Brain microvascular endothelial cell (primary cell): ENCODE data around the gene MFAP4.

Experiments
- DNase-seq: peaks from one replicate; pipeline ENCODE4 v3.0.0-alpha.2; 2020
- H3K27ac ChIP-seq: fragments of 250-450 bp; sonication (Bioruptor Pico); 2 replicates; pipeline ENCODE4 v1.5.1; 2020; ENCODE audit warnings: mild to moderate bottlenecking, moderate library complexity
- H3K27me3 ChIP-seq: fragments of 250-450 bp; sonication (Bioruptor Pico); replicated peaks from 2 replicates; pipeline ENCODE4 v1.5.1; 2020; ENCODE audit warnings: mild to moderate bottlenecking
- H3K36me3 ChIP-seq: fragments of 250-450 bp; sonication (Bioruptor Pico); replicated peaks from 2 replicates; pipeline ENCODE4 v1.5.1; 2020; ENCODE audit warnings: mild to moderate bottlenecking
- H3K4me3 ChIP-seq: 2 replicates; pipeline ENCODE4 v1.5.1; 2011; ENCODE audit warnings: low read depth, mild to moderate bottlenecking, control low read depth, low read length, moderate library complexity
- CTCF ChIP-seq: IDR thresholded peaks from 2 replicates; pipeline ENCODE4 v1.5.1; 2011; ENCODE audit warnings: low read depth, mild to moderate bottlenecking, moderate library complexity, low read length, control low read depth, inconsistent platforms; ENCODE audit errors: missing control alignments
- in situ Hi-C: cut with HindIII; loops from 2 replicates; pipeline ENCODE4 v1.10.0; 2017; ENCODE audit warnings: low sequenced_read_pairs, low pct_ligation_motif_present

Gene MFAP4

DNA sequence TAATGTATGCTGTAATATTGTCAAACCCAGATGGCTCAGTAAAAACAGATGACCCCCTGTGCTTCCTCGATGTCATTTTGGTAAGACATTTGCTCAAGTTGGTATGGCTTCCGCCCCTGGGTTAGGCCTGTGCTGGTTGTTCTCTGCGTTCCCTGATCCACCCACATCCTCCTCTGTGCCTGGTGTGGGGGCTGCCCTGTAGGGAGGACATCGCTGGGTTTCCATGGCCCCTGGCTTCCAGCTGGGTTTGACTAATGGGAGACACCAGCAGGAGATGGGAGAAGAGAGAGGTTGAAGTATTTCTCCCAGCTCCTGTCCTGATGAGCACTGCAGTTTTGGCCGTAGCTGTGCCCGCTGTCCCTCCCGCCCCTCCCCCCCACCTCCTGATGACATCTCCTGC is 4.4 kb upstream of the MFAP4 start:
- in situ Hi-C loops = no loop called here
- no peak overlapping the region for H3K4me3 ChIP-seq
- no peaks in the 10 kb centered on the region for H3K27me3 ChIP-seq
- H3K27ac ChIP-seq = no peak overlapping the region
- TF ChIP-seq CTCF = no peak
- H3K36me3 ChIP-seq = no peaks in the 10 kb centered on the region
- no peak for DNase-seq

DNA sequence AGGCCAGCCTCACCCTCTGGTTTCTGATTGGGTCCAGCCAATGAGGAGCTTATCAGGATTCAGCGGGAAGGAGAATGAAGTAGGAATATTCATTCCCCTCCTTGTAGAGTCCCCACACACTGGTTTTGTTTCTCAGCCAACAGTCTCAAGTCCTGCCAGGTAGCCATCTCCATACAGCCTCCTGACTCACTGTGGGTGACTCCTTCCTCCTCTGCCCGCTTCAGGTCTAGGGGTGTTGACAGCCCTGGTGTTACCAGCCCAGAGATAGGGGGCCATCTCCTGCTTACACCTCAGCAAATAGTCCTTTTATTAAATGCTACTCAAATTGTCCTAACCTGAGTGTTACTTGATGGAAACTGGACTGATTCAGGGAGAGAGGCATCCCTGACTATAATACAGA is 4.0 kb upstream of the MFAP4 start:
- in situ Hi-C loops = no loop called here
- Histone ChIP-seq H3K4me3 (no peak overlapping the region), H3K27ac (no peak overlapping the region), H3K27me3 (no peaks in the 10 kb centered on the region), H3K36me3 (no peaks in the 10 kb centered on the region)
- no peak for DNase-seq
- TF ChIP-seq CTCF = no peak

DNA sequence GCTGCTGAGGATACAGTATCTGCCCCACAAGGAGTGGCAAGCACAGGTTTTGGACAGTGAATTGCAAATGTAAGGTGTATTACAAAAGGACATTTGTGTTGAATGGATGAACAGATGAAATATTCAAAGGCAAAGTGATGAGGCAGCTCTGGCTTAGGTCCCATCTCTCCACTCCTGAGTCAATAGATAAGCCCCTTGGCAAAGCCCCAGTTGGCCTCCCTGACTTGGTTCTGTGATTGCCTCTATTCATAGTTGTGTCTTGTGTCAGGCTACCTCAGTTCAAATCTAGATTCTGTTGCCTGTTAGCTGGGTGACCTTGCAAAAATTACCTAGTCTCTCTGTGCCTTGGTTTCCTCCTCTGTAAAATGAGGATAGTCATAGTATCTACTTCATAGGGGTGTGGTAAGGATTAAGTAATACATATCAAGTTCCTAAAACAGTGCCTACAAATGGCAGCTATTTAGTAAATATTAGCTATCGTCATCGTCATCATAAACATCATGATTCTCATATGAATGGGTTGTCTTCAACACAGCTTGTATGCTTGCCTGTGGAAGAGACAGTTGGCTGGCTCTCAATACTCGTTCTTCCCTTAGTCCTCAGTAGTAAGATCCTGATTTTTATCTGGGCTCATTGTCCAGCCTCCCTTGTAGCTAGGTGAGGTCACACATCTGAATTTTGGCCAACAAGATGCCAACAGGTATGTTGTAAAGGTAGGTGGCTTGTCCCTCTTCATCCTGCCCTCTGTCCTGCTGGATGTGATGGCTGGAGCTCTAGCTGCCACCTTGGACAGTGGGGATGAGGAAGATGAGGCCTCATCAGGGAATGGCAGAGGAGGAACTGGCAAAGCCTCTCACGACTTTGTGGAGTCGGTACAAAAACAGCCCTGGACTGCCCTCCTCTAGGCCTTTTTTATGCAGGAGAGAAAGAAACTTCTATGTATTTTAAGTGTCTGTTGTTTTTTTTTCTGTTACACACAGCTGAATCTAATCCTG is 2.1 kb upstream of the MFAP4 start:
- TF ChIP-seq CTCF = no peak
- in situ Hi-C loops = no loop called here
- no peaks in the 10 kb centered on the region for H3K27me3 ChIP-seq

GRCh38 chr17:19387921-19388521 is 1.0 kb upstream of the MFAP4 start:
- Histone ChIP-seq H3K27me3 (no peaks in the 10 kb centered on the region), H3K36me3 (peaks cover 18% of the 10 kb centered on the region), H3K4me3 (no peak overlapping the region), H3K27ac (no peak overlapping the region)
- TF ChIP-seq CTCF = no peak
- in situ Hi-C loops = no loop called here
- DNase-seq = no peak

More for the DNA sequence above, 2.1 kb upstream of the MFAP4 start:
- H3K27ac ChIP-seq = no peak overlapping the region
- H3K36me3 ChIP-seq = peaks cover 10% of the 10 kb centered on the region
- H3K4me3 ChIP-seq = no peak overlapping the region
- DNase-seq = no peak

DNA sequence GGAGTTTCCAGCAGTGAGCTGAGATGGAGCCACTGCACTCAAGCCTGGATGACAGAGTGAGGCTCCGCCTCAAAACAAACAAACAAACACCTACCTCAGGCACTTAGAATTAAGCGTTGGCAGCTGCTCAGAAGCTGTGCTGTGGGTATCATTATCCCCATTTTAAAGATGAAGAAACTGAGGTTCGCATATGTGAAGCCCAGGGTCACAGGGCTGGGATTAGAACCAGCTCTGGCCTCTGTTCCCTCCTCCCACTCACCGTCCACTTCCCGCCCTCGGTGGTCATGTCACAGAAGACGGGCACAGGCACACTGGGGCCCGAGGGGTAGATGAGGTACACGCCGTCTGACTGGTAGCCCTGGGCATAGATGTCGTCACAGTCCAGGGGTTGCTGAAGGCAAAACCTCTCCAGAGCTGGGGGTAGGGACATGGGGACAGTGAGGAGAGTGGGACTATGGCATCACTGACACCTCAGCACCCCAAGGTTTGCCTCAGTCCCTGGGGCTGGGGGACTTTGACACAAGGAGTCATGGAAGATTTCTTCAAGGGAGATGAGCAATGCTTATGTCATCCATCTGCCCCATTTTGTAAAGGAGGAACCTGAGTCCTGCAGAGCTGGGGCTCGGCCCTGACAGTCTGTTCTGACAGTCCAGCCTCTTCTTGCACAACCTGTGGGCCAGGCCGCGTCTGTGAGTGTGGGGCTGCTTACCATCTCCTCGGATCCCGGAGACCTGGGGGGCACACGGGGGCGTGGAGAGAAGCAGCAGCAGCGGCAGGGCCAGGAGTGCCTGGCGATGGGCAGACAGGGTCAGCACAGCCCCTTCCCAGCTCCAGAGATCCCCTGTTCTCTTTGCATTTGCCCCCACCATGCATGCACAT is 700 bp downstream of the MFAP4 start:
- peak overlapping the region; percentile 38 for H3K4me3 ChIP-seq
- peak; percentile 66 for DNase-seq
- H3K36me3 ChIP-seq = peaks cover 32% of the 10 kb centered on the region
- TF ChIP-seq CTCF = no peak
- H3K27ac ChIP-seq = peak overlapping the region; percentile 33
- in situ Hi-C loops = no loop called here
- no peaks in the 10 kb centered on the region for H3K27me3 ChIP-seq
